Thymus (tissue), 11 donors: ENCODE results near the gene CD300LF. TPM values are rescaled to one million over a fixed set of nuclear protein-coding genes. Genes with fewer than 3 reads are reported as not detected.

Experiments
- DNase-seq, 9 donors: peaks; one replicate each; pipeline ENCODE4 v3.0.0-alpha.2; 2013; ENCODE audit warnings: low spot score in 9 of 9, low read depth in 6 of 9, missing footprints in 1 of 9
- H3K27ac ChIP-seq, 2 donors: one replicate each; pipeline ENCODE4 v1.5.1; 2013; ENCODE audit warnings: control low read depth in 1 of 2, low read depth in 1 of 2, low read length in 1 of 2, mild to moderate bottlenecking in 1 of 2, moderate library complexity in 1 of 2
- H3K27me3 ChIP-seq, 2 donors: one replicate each; pipeline ENCODE4 v1.5.1; 2013; ENCODE audit warnings: low read length in 1 of 2; ENCODE audit not compliant: control insufficient read depth in 2 of 2, insufficient read depth in 1 of 2
- H3K36me3 ChIP-seq, 2 donors: one replicate each; pipeline ENCODE4 v1.5.1; 2013; ENCODE audit warnings: low read length in 1 of 2, mild to moderate bottlenecking in 1 of 2, moderate library complexity in 1 of 2; ENCODE audit not compliant: control insufficient read depth in 2 of 2, insufficient read depth in 2 of 2
- H3K4me1 ChIP-seq, 2 donors: one replicate each; pipeline ENCODE4 v1.5.1; 2013; ENCODE audit warnings: low read length in 2 of 2; ENCODE audit not compliant: control insufficient read depth in 2 of 2, insufficient read depth in 2 of 2
- H3K4me3 ChIP-seq, 2 donors: one replicate each; pipeline ENCODE4 v1.5.1; 2013; ENCODE audit warnings: low read length in 2 of 2, control low read depth in 1 of 2, mild to moderate bottlenecking in 1 of 2
- H3K9me3 ChIP-seq, 2 donors: one replicate each; pipeline ENCODE4 v1.5.1; 2013; ENCODE audit warnings: low read length in 1 of 2, mild to moderate bottlenecking in 1 of 2; ENCODE audit not compliant: control insufficient read depth in 2 of 2, insufficient read depth in 1 of 2
- WGBS: extraction: QIAGEN DNeasy Blood & Tissue Kit; methylation state at CpG from one replicate; pipeline ENCODE4 v1.1.7; 2013; 5-methylcytosine and 5-hydroxymethylcytosine counted together
- polyA plus RNA-seq: library from polyadenylated mRNA; stranded (reverse); fragments of 200-250 nt; gene quantifications from one replicate; pipeline ENCODE4 v1.2.3, GENCODE V29; 2013
- total RNA-seq: library from RNA; stranded (reverse); fragments of 120-200 nt; gene quantifications from one replicate; pipeline ENCODE4 v1.2.4, GENCODE V29; 2013
- donor health status: healthy.

CD300LF gene
- total and polyA plus RNA-seq, 2 donors: 3.4 to 6.0 TPM

GRCh38 chr17:74649909-74650308 lies 62.8 kb downstream of the CD300LF start:
- Histone ChIP-seq H3K36me3 (no peaks in the 10 kb centered on the region), H3K9me3 (no peaks in the 10 kb centered on the region), H3K4me1 (no peaks in the 10 kb centered on the region), H3K27me3 (peaks cover 0 to 25% of the 10 kb centered on the region in 2 donors), H3K27ac (no peak overlapping the region), H3K4me3 (no peak overlapping the region)
- WGBS: 93% methylated on average over 6 of the region's 6 CpGs
- DNase-seq: no peak

GRCh38 chr17:74647871-74648672 lies 64.7 kb downstream of the CD300LF start:
- 88% methylated on average over 9 of the region's 9 CpGs for WGBS
- H3K27me3 ChIP-seq: peaks cover 0 to 25% of the 10 kb centered on the region in 2 donors

GRCh38 chr17:74646231-74646630 lies 66.5 kb downstream of the CD300LF start:
- H3K27me3 ChIP-seq: peaks cover 0 to 21% of the 10 kb centered on the region in 2 donors

More at GRCh38 chr17:74647871-74648672, 64.7 kb downstream of the CD300LF start:
- H3K4me1 ChIP-seq: no peaks in the 10 kb centered on the region
- H3K4me3 ChIP-seq: no peak overlapping the region
- DNase-seq: no peak
- no peak overlapping the region for H3K27ac ChIP-seq
- no peaks in the 10 kb centered on the region for H3K9me3 ChIP-seq
- H3K36me3 ChIP-seq: no peaks in the 10 kb centered on the region

GRCh38 chr17:74645010-74645409 lies 67.7 kb downstream of the CD300LF start:
- Histone ChIP-seq H3K4me1 (no peaks in the 10 kb centered on the region), H3K9me3 (no peaks in the 10 kb centered on the region), H3K36me3 (no peaks in the 10 kb centered on the region), H3K27ac (no peak overlapping the region), H3K27me3 (peaks cover 0 to 14% of the 10 kb centered on the region in 2 donors), H3K4me3 (no peak overlapping the region)
- 96% methylated on average over 2 of the region's 2 CpGs for WGBS
- DNase-seq: no peak

More at GRCh38 chr17:74646231-74646630, 66.5 kb downstream of the CD300LF start:
- Histone ChIP-seq H3K4me1 (no peaks in the 10 kb centered on the region), H3K27ac (no peak overlapping the region), H3K4me3 (no peak overlapping the region), H3K9me3 (no peaks in the 10 kb centered on the region), H3K36me3 (no peaks in the 10 kb centered on the region)
- DNase-seq: peak in 1 of 9 donors; percentile 28
- 48% methylated on average over 3 of the region's 3 CpGs for whole genome bisulfite sequencing

- Histone ChIP-seq H3K27ac (no peak overlapping the region), H3K9me3 (no peaks in the 10 kb centered on the region), H3K4me3 (no peak overlapping the region), H3K4me1 (no peaks in the 10 kb centered on the region), H3K36me3 (no peaks in the 10 kb centered on the region), H3K27me3 (peaks cover 0 to 14% of the 10 kb centered on the region in 2 donors)
- DNase-seq: no peak
- WGBS: 97% methylated on average over 2 of the region's 2 CpGs
Measured at GRCh38 chr17:74644419-74644818, 68.3 kb downstream of the CD300LF start.

Other genes with a start within 250 kb of the CD300LF start
- gene CD300A, start 246.3 kb downstream of the CD300LF start, total RNA-seq: 28.0 TPM
- 26.7 TPM for gene CD300A, start 246.3 kb downstream of the CD300LF start, polyA plus RNA-seq
- 0.38 TPM for gene CD300LB, start 181.4 kb downstream of the CD300LF start, total RNA-seq
- 0.64 TPM for gene CD300LB, start 181.4 kb downstream of the CD300LF start, polyA plus RNA-seq
- 0.80 TPM for gene CD300C, start 166.8 kb downstream of the CD300LF start, total RNA-seq
- 1.2 TPM for gene CD300C, start 166.8 kb downstream of the CD300LF start, polyA plus RNA-seq
- 0.38 TPM for gene CD300H, start 145.4 kb downstream of the CD300LF start, total RNA-seq
- 2.8 TPM for gene CD300H, start 145.4 kb downstream of the CD300LF start, polyA plus RNA-seq
- gene CD300LD, start 120.6 kb downstream of the CD300LF start, total RNA-seq: not detected
- gene CD300LD, start 120.6 kb downstream of the CD300LF start, polyA plus RNA-seq: 0.16 TPM
- 0.33 TPM for gene CD300E, start 89.2 kb downstream of the CD300LF start, total RNA-seq
- gene CD300E, start 89.2 kb downstream of the CD300LF start, polyA plus RNA-seq: 4.0 TPM
- gene RAB37, start 24.3 kb upstream of the CD300LF start, total RNA-seq: 19.9 TPM
- 29.3 TPM for gene RAB37, start 24.3 kb upstream of the CD300LF start, polyA plus RNA-seq
- 49.5 TPM for gene NHERF1, start 35.7 kb upstream of the CD300LF start, total RNA-seq
- 56.6 TPM for gene NHERF1, start 35.7 kb upstream of the CD300LF start, polyA plus RNA-seq
- 17.8 TPM for gene NAT9, start 63.4 kb upstream of the CD300LF start, total RNA-seq
- gene NAT9, start 63.4 kb upstream of the CD300LF start, polyA plus RNA-seq: 31.1 TPM
- gene GRIN2C, start 147.0 kb upstream of the CD300LF start, total RNA-seq: 0.05 TPM
- 0.07 TPM for gene GRIN2C, start 147.0 kb upstream of the CD300LF start, polyA plus RNA-seq
- 8.2 TPM for gene FDXR, start 160.1 kb upstream of the CD300LF start, total RNA-seq
- 14.1 TPM for gene FDXR, start 160.1 kb upstream of the CD300LF start, polyA plus RNA-seq
- gene FADS6, start 180.7 kb upstream of the CD300LF start, total RNA-seq: 0.14 TPM
- 1.0 TPM for gene FADS6, start 180.7 kb upstream of the CD300LF start, polyA plus RNA-seq
- gene USH1G, start 210.3 kb upstream of the CD300LF start, total RNA-seq: 0.09 TPM
- 0.14 TPM for gene USH1G, start 210.3 kb upstream of the CD300LF start, polyA plus RNA-seq
- 0.05 TPM for gene OTOP2, start 211.3 kb upstream of the CD300LF start, total RNA-seq
- 0.23 TPM for gene OTOP2, start 211.3 kb upstream of the CD300LF start, polyA plus RNA-seq
- under 0.01 TPM for gene OTOP3, start 223.0 kb upstream of the CD300LF start, total RNA-seq
- 0.05 TPM for gene OTOP3, start 223.0 kb upstream of the CD300LF start, polyA plus RNA-seq